C4-2B (cell line): ENCODE data around the gene PNLIPRP3.

Source experiments
- CTCF ChIP-seq: fragments of 450-650 bp; conservative IDR thresholded peaks from 2 replicates; pipeline ENCODE4 v1.5.1; 2017; ENCODE audit warnings: mild to moderate bottlenecking
- ZFX ChIP-seq: fragments of 450-650 bp; IDR thresholded peaks from 2 replicates; pipeline ENCODE4 v1.6.1; 2017

- no peak for TF ChIP-seq CTCF
- no peak for TF ChIP-seq ZFX
These were observed 61.8 kb downstream of the PNLIPRP3 start for GRCh38 chr10:116489460-116489859.
